ENCODE results near the gene ZNF385B.

GRCh38 chr2:179677077-179677688 lies 184.2 kb downstream of the ZNF385B start:
- TF ChIP-seq POLR2A (IDR thresholded peaks at IDR 0.05) (no peak), CTCF (IDR thresholded peaks at IDR 0.05) (no peak), POLR2AphosphoS5 (IDR thresholded peaks at IDR 0.05) (no peak)
